ENCODE measurements around the gene SFSWAP. TPM values are rescaled to one million over a fixed set of nuclear protein-coding genes. Genes with fewer than 3 reads are reported as not detected.

SFSWAP gene
- total RNA-seq, 2 donors from 2014 or later, result 44.7 to 55.8 TPM

DNA sequence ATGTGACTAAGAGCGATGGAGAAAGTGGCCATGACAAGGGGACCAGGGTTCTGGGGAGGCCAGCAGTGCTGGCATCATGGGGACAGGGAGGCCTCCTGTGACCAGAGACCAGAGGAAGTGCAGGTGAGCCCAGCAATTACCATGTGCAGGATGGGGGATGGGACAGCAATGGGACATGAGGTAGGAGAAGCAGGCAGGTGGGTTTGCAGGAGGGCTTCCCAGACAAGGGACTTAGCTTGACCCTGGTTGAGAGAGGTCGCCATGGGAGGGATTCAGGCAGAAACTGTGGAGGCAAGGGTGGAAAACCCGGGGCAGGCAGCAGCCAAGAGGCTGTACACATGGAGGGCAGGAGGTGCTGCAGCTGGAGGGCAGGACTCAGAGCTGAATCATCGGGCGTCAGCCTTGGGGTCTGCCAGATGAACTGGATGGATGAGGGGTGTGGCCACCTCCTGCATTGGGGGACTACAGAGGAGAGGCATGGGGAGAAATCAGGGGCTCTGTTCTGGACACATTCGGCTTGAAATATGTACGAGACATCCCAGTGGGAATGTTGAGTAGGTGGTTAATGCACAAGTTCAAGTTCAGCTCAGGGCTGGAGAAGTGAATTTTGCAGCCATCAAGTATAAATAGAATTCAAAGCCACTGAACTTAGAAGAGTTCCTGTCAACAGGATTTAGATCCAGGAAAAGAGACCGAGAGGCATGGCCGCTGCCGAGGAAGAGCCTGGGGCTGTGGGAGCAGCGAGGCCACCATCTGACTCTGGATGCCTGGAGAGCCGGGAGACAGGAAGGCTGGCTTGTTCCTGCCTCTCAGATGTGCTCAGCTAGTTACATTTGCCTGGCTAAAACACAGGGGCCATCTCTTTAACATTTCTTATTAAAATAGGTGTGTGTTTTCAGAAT, 36.6 kb downstream of the SFSWAP start:
- Mint-ChIP-seq H3K9me3 (no peaks in the 10 kb centered on the region), H3K4me1 (peaks cover 4% of the 10 kb centered on the region), H3K36me3 (ENCODE audit: low read depth) (peaks cover 97% of the 10 kb centered on the region), H3K27ac (no peak overlapping the region), H3K27me3 (no peaks in the 10 kb centered on the region), H3K4me3 (no peak overlapping the region)
- ATAC-seq (replicated peaks), result no peak

GRCh38 chr12:131749618-131750315, 38.9 kb downstream of the SFSWAP start:
- ATAC-seq (replicated peaks), result no peak
- Mint-ChIP-seq H3K36me3 (ENCODE audit: low read depth) (peaks cover 97% of the 10 kb centered on the region), H3K4me3 (no peak overlapping the region), H3K9me3 (no peaks in the 10 kb centered on the region), H3K27ac (peak overlapping the region; percentile 10), H3K4me1 (peaks cover 4% of the 10 kb centered on the region), H3K27me3 (no peaks in the 10 kb centered on the region)

GRCh38 chr12:131751335-131751734, 40.4 kb downstream of the SFSWAP start:
- peaks cover 4% of the 10 kb centered on the region for H3K4me1 Mint-ChIP-seq
- H3K27ac Mint-ChIP-seq, result no peak overlapping the region
- no peaks in the 10 kb centered on the region for H3K9me3 Mint-ChIP-seq
- no peaks in the 10 kb centered on the region for H3K27me3 Mint-ChIP-seq
- no peak overlapping the region for H3K4me3 Mint-ChIP-seq
- ATAC-seq (replicated peaks), result no peak
- peaks cover 97% of the 10 kb centered on the region for H3K36me3 Mint-ChIP-seq (ENCODE audit: low read depth)

DNA sequence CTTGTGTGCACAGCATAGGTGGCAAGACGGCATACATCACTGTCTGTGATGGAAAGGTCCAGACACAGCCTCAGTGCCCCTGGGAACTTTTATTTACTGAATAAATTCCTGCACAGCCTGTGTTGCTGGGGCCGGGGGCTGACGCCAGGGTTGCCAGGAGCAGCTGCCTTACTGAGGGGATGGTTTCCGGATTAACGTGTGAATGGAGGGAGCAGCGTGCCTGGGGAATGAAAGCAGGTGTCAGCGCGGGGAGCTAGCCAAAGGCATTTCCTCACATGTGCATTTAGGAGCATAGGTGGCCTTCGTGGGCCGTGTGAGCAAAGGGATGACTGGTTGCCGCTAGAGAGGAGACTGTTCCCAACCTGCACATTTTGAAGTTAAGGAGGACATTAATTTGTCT, 41.6 kb downstream of the SFSWAP start:
- no peak for ATAC-seq (replicated peaks)
- Mint-ChIP-seq H3K9me3 (no peaks in the 10 kb centered on the region), H3K36me3 (ENCODE audit: low read depth) (peaks cover 97% of the 10 kb centered on the region), H3K4me3 (no peak overlapping the region), H3K27ac (no peak overlapping the region), H3K4me1 (peaks cover 1% of the 10 kb centered on the region), H3K27me3 (no peaks in the 10 kb centered on the region)

DNA sequence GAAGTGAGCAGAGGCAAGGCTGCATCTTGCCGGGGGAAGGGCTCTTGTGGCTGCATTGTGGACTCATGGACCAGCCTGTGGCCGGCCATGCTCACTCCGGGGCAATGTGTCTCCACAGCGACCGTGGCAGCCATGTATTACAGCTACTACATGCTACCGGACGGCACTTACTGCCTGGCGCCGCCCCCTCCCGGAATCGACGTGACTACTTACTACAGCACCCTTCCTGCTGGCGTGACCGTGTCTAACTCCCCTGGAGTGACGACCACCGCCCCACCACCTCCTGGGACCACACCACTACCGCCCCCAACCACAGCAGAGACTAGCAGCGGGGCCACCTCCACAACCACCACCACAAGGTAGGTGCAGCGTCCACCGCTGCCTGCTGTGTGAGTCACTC, 42.1 kb downstream of the SFSWAP start:
- peaks cover 97% of the 10 kb centered on the region for H3K36me3 Mint-ChIP-seq (ENCODE audit: low read depth)
- H3K4me1 Mint-ChIP-seq, result no peaks in the 10 kb centered on the region
- ATAC-seq (replicated peaks), result no peak
- no peak overlapping the region for H3K27ac Mint-ChIP-seq
- no peaks in the 10 kb centered on the region for H3K9me3 Mint-ChIP-seq
- H3K4me3 Mint-ChIP-seq, result no peak overlapping the region
- no peaks in the 10 kb centered on the region for H3K27me3 Mint-ChIP-seq

DNA sequence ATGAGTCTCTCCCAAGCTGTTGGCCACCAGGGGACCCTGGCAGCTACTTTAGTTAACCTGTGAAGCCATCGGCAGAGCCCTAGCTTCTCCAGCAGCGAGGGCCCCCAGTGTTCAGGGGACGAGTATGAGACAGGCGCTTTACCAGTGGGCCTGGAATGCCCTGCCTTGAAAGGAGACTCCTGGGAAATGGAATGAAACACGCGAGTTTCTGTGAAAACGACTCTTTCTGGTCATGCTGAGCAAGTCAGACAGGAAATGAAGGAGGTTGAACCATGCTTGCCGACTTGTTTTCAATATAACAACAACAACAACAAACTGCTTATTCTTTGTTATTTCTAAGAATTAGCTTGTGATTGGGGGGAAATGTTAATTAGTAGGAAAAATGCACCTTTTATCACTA, 42.9 kb downstream of the SFSWAP start:
- no peaks in the 10 kb centered on the region for H3K9me3 Mint-ChIP-seq
- peaks cover 98% of the 10 kb centered on the region for H3K36me3 Mint-ChIP-seq (ENCODE audit: low read depth)
- H3K27me3 Mint-ChIP-seq, result no peaks in the 10 kb centered on the region

GRCh38 chr12:131754184-131754583, 43.3 kb downstream of the SFSWAP start:
- Mint-ChIP-seq H3K4me3 (no peak overlapping the region), H3K36me3 (ENCODE audit: low read depth) (peaks cover 100% of the 10 kb centered on the region), H3K4me1 (no peaks in the 10 kb centered on the region), H3K27me3 (no peaks in the 10 kb centered on the region), H3K9me3 (no peaks in the 10 kb centered on the region), H3K27ac (no peak overlapping the region)
- no peak for ATAC-seq (replicated peaks)

More for the DNA sequence above, 42.9 kb downstream of the SFSWAP start:
- H3K4me1 Mint-ChIP-seq, result no peaks in the 10 kb centered on the region
- ATAC-seq (replicated peaks), result no peak
- no peak overlapping the region for H3K4me3 Mint-ChIP-seq
- no peak overlapping the region for H3K27ac Mint-ChIP-seq

DNA sequence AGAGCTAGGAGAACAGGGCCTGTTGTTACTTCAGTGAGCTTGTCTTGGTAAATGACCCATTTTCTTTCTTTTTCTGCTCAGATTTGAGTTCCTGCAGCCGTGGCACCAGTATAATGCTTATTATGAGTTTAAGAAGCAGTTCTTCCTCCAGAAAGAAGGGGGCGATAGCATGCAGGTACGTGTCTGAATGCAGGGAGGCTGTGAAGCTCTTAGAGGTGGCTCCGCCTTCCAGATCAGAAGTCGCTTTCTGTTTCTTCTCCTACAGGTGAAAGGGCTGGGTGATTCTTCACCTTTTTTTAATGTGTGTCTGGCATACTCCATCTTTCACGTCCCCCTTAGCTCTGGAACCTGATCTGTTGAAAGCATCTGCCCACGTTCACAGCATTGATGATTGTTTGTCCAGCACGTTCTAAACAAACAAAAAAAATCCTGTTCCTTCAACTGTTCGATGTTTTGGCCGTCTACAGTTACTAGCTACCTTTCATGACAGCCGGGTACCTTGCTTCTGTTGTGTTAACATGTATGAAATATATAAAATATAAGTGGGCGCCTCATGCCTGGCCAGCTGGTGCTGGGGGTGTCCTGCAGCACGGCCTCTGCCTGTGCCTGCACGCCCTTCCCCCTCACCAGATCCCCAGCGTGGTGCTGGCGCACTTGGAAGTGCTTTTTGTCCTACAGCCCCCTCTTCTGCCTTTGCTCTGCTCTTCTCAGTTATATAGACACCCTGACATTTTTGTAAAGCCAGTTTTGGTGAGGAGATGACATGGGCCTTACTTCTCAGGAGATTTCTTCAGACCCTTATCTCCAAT, 44.6 kb downstream of the SFSWAP start:
- peak; percentile 78 for ATAC-seq (replicated peaks)
- Mint-ChIP-seq H3K9me3 (no peaks in the 10 kb centered on the region), H3K4me3 (no peak overlapping the region), H3K4me1 (no peaks in the 10 kb centered on the region), H3K27ac (peak overlapping the region; percentile 83), H3K36me3 (ENCODE audit: low read depth) (peaks cover 99% of the 10 kb centered on the region), H3K27me3 (no peaks in the 10 kb centered on the region)

DNA sequence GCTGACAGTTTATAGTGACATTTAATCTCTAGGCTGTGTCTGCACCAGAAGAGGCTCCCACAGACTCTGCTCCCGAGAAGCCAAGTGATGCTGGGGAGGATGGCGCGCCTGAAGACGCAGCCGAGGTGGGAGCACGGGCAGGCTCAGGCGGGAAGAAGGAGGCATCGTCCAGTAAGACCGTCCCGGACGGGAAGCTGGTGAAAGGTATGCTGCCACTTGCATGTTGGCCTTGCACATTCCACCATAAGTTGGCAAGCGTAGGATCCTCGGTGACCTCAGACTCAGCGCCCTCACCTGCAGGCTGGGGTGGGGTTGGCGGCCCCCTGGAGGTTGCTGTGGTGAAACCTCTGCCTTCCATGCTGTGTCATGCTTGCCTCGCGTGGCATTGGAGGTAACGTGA, 45.6 kb downstream of the SFSWAP start:
- Mint-ChIP-seq H3K9me3 (no peaks in the 10 kb centered on the region), H3K27ac (peak overlapping the region; percentile 24), H3K27me3 (no peaks in the 10 kb centered on the region), H3K36me3 (ENCODE audit: low read depth) (peaks cover 99% of the 10 kb centered on the region), H3K4me3 (no peak overlapping the region), H3K4me1 (peaks cover 4% of the 10 kb centered on the region)
- no peak for ATAC-seq (replicated peaks)

DNA sequence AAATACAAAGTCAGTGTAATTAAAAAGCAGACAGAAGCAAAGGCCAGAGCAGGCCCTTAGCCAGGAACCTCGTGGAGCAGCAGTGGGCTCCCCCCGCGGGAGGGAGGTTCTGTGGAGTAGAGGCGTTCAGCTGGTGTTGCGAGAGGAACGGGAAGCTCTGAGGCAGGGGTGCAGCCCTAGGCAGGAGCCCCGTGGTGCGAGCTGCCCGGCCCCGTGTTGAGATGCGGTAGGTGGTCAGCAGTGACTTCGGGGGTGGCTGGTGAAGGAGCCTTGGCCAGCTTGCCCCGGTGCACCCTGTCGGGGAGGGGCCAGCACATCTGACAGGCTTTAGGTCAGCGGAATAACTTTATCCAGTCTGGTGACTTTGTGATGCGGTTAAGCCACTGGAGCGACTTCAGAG, 46.2 kb downstream of the SFSWAP start:
- H3K4me1 Mint-ChIP-seq, result peaks cover 5% of the 10 kb centered on the region
- ATAC-seq (replicated peaks), result no peak
- H3K27me3 Mint-ChIP-seq, result no peaks in the 10 kb centered on the region
- peaks cover 99% of the 10 kb centered on the region for H3K36me3 Mint-ChIP-seq (ENCODE audit: low read depth)
- H3K27ac Mint-ChIP-seq, result peak overlapping the region; percentile 24
- no peaks in the 10 kb centered on the region for H3K9me3 Mint-ChIP-seq
- no peak overlapping the region for H3K4me3 Mint-ChIP-seq

- no peak for ATAC-seq (replicated peaks)
- Mint-ChIP-seq H3K36me3 (ENCODE audit: low read depth) (peaks cover 99% of the 10 kb centered on the region), H3K27ac (no peak overlapping the region), H3K4me1 (peaks cover 5% of the 10 kb centered on the region), H3K27me3 (no peaks in the 10 kb centered on the region), H3K9me3 (no peaks in the 10 kb centered on the region), H3K4me3 (no peak overlapping the region)
These were observed 47.3 kb downstream of the SFSWAP start for GRCh38 chr12:131758016-131758739.

DNA sequence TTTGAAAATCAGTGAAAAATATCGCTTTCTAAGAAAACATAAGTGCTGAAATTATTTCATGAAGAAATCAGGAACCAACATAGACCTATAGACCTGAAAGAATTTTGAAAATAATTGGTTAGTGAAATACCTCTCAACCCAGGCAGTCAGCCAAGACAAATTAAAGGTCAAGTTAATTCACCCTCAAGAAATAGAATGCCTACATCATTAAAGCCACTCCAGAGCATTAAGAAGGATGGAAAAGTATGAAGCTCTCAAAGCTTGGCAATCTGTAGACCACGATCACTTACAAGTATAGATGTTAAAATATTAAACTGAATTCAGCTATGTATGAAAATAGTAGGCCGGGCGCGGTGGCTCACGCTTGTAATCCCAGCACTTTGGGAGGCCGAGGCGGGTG, 48.3 kb downstream of the SFSWAP start:
- no peak for ATAC-seq (replicated peaks)
- H3K27me3 Mint-ChIP-seq, result no peaks in the 10 kb centered on the region
- no peak overlapping the region for H3K27ac Mint-ChIP-seq
- H3K4me1 Mint-ChIP-seq, result peaks cover 5% of the 10 kb centered on the region
- peaks cover 99% of the 10 kb centered on the region for H3K36me3 Mint-ChIP-seq (ENCODE audit: low read depth)
- no peak overlapping the region for H3K4me3 Mint-ChIP-seq
- H3K9me3 Mint-ChIP-seq, result no peaks in the 10 kb centered on the region

DNA sequence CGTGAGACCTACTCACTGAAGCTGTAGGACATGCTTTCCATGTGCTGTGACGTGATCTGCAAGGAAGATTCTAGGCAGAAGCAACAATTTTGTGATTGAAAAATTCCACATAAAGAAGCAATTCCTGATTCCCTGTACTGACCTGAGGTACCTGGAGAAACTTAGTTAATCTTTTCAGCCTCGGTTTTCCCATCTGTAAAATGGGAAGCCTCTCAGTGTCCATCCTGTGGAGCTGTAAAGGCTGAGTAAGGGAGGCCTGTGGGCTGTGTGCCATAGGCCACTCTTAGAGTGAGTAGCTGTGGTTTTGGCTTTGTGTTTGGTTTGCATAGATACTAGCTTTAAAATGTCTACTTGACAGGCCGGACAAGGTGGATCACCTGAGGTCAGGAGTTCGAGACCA, 50.7 kb downstream of the SFSWAP start:
- H3K36me3 Mint-ChIP-seq (ENCODE audit: low read depth), result peaks cover 99% of the 10 kb centered on the region
- peak overlapping the region; percentile 81 for H3K27ac Mint-ChIP-seq
- no peak for ATAC-seq (replicated peaks)
- H3K4me1 Mint-ChIP-seq, result peaks cover 5% of the 10 kb centered on the region
- no peaks in the 10 kb centered on the region for H3K27me3 Mint-ChIP-seq
- no peaks in the 10 kb centered on the region for H3K9me3 Mint-ChIP-seq
- H3K4me3 Mint-ChIP-seq, result no peak overlapping the region

DNA sequence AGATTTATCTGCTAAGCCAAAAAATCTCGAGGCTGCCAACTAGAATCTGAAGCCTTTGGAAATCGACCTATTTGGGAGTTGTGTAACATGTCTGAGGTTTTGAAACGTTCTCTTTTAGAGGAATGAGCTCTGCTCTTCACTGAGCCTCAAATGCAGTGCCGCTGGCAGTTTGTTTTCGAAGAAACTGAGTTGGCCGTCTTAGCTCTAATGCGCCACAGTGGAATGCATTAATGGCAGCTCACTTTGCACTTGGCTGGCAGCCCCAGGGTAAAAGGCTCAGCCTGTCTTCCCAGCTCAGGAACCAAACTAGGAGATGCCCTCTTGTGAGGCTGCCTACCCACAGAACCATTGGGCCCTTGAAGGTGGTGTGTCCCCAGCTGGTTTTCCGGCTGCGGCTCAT, 53.8 kb downstream of the SFSWAP start:
- H3K36me3 Mint-ChIP-seq (ENCODE audit: low read depth), result peaks cover 94% of the 10 kb centered on the region
- no peaks in the 10 kb centered on the region for H3K9me3 Mint-ChIP-seq
- no peaks in the 10 kb centered on the region for H3K27me3 Mint-ChIP-seq
- no peak overlapping the region for H3K4me3 Mint-ChIP-seq
- H3K27ac Mint-ChIP-seq, result no peak overlapping the region
- no peak for ATAC-seq (replicated peaks)
- peaks cover 5% of the 10 kb centered on the region for H3K4me1 Mint-ChIP-seq

Data from activated T-helper 17 cell treated with anti-CD3 and anti-CD28 coated beads, Interleukin-2, amount 50 U/mL, for 72 hours (primary cell).